ENCODE results near the gene TAPBPL.
"Not testable (repeated sequence)": the region's sequence is repeated elsewhere in the genome, so short reads cannot be mapped to it uniquely, and the experiment has no call there.

The TAPBPL gene

GRCh38 chr12:6462234-6462995, 10.6 kb downstream of the TAPBPL start:
- DNase-seq = no peak

GRCh38 chr12:6463216-6463615, 11.4 kb downstream of the TAPBPL start:
- no peak for DNase-seq

- DNase-seq = no peak
Measured at GRCh38 chr12:6463858-6464257, 12.0 kb downstream of the TAPBPL start.

DNA sequence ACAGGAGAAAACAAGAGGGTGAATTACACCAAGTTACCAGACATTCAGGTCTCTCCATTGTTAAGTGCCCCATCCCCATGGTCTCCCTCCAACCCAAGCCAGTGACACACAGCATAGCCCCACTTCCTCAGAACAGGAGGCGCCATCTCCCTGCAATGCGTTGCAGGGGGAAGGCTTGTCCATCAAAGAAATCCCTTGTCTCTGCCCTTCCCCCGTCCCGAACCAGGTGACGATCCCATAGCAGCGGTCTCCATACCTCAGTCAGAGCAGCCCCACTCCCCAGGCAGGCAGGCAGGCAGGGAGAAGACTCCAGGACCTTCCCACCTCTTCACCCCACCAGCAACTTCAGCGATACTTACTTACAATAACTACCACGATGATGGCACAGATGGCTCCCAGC, 12.7 kb downstream of the TAPBPL start:
- no peak for DNase-seq

- DNase-seq = peak in 16 of 51 donors; percentile 6 to 61 (median 32)
Measured at GRCh38 chr12:6465467-6466183, 13.8 kb downstream of the TAPBPL start.

GRCh38 chr12:6466184-6466573, 14.3 kb downstream of the TAPBPL start:
- no peak for DNase-seq

- not testable (repeated sequence) for DNase-seq
Measured at GRCh38 chr12:6466751-6467150, 14.9 kb downstream of the TAPBPL start.

DNA sequence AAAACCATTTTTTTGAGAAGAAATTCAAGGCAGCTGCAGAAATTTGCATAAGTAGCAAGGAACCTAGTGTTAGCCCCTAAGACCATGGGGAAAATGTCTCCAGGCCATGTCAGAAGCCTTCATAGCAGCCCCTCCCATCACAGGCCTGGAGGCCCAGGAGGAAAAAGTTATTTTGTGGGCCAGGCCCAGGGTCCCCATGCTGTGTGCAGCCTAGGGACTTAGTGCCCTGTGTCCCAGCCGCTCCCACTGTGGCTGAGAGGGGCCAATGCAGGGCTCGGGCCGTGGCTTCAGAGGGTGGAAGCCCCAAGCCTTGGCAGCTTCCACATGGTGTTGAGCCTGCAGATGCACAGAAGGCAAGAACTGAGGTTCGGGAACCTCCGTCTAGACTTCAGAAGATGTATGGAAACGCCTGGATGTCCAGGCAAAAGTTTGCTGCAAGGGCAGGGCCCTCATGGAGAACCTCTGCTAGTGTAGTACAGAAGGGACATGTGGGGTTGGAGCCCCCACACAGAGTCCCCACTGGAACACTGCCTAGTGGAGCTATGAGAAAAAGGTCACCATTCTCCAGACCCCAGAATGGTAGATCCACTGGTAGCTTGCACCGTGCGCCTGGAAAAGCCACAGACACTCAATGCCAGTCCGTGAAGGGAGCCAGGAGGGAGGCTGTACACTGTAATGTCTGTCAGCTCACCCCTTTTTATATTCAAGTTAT, 15.9 kb downstream of the TAPBPL start:
- DNase-seq = not testable (repeated sequence)

DNA sequence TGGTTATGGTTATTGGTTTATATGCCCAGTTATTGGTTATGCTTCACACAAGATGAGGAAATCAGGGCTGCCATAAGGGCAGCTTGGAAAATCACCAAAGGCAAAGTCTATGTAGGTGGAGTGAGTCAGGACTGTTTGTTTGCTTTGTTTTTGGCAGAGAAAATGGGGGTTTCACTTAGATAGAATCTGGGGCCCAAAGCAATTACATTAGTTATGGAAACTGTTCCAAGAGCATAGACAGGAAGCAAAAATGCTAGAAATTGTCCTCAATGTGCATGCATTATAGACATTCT, 16.4 kb downstream of the TAPBPL start:
- no peak for DNase-seq

DNA sequence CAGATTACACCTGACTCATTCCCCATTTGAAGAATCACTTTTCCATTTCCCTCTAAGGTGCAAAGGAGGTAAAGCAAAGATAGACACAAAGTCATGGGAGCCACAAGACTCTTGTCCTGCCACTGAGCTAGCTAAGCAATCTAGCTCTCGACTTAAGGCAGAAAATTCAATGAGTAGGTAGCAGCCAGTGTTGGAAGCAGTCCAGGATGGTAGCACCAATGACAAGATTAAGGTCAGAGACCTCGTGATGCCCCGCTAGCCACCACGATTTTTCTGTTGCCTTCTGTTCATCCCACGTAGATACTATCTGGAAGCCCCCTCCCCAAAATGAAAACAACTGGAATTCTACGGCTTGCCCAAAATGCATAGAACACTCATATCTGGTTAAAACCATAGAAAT, 17.2 kb downstream of the TAPBPL start:
- no peak for DNase-seq

DNA sequence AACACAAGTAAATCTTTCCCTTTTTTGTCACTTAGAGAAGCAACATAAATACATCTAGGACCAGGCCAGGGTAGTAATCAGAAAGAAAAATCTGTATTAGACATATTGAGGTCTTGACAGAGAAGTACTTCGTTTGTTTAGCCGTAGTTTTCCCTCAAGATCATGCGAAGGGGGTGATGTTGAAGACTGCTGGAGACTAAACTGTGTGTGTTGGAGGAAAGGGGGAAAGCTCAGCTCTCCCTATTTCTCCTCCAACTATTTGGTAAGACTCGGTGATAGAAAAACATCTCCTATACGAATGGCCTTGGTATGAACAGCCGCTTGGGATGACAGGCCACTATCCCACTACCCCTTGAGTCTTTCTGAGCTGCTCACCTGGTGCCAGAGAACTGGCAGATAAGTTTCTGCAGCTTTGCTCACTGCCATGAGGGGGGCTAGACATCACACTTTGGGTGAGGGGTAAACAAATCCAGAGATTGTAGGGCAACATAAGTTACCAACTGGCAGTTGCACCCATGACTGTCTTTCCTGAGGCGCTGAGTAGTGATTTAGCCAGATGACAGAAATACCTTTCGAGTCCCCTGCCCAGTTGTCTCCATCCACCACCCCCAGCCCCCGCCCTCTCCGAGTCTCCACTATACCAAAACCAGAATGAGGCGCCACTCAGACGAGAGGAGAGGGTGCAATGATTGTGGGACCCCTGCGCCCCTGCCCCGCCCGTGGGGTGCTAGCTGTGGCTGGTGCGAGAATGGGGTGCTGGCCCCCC, 17.9 kb downstream of the TAPBPL start:
- peak in 2 of 51 donors; percentile 43 to 50 for DNase-seq

- peak; percentile 86 to 100 (median 99) for DNase-seq
Measured at GRCh38 chr12:6470375-6471163, 18.7 kb downstream of the TAPBPL start, which contains the start of gene VAMP1. Gene VAMP1, minus strand, starts transcription at chr12:6470677. Its CDS starts 146 bp downstream, at chr12:6470531.

DNA sequence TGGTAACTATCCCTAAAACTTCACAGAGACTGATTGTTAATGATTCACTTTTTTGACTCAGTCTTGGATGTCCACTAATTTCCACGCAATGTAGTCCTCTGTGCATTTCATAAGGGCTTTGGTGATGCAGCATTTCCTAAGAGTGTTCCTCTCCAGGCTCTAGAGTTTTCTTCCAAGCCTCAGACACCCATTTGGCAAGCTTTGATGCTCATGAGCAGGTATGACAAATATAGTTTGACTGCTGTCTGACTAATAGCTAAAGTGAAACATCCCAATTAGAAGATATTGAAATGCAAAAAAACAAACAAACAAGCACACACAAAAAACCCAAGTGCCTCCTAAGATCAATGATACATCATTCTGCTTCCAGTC, 20.1 kb downstream of the TAPBPL start:
- DNase-seq = no peak

DNA sequence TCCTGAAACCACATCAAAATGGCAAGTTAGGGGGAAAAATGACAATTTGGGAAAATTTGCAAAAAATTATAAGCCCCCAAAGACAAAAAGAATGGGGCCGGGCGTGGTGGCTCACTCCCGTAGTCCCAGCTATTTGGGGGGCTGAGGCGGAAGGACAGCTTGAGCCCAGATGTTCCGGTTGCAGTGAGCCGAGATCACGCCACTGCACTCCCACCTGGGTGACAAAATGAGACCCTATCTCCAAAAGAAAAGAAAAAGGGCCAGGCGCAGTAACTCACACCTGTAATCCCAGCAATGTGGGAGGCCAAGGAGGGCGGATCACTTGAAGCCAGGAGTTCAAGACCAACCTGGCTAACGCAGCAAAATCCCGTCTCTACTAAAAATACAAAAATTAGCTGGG, 20.6 kb downstream of the TAPBPL start:
- no peak for DNase-seq

GRCh38 chr12:6475233-6475975, 23.6 kb downstream of the TAPBPL start:
- DNase-seq = not testable (repeated sequence)

DNA sequence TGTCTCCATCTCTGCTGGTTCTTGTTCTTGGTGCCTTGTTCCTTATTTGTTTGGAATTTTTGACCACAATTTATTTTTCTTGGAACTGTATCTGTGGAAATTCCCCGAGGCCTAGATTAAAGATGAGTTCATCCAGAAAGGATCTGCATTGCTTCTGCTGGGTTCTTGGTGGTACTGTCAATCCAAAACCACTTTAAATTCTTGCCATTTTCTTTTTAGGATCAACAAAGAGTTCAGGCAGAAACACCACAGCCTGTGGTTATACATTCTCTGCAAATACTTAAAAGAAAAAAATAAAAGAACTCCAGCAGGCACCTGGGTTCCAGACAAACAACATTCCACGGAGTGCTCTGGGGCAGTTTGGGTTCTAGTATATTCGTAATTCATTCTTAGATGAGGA, 24.6 kb downstream of the TAPBPL start:
- no peak for DNase-seq

DNA sequence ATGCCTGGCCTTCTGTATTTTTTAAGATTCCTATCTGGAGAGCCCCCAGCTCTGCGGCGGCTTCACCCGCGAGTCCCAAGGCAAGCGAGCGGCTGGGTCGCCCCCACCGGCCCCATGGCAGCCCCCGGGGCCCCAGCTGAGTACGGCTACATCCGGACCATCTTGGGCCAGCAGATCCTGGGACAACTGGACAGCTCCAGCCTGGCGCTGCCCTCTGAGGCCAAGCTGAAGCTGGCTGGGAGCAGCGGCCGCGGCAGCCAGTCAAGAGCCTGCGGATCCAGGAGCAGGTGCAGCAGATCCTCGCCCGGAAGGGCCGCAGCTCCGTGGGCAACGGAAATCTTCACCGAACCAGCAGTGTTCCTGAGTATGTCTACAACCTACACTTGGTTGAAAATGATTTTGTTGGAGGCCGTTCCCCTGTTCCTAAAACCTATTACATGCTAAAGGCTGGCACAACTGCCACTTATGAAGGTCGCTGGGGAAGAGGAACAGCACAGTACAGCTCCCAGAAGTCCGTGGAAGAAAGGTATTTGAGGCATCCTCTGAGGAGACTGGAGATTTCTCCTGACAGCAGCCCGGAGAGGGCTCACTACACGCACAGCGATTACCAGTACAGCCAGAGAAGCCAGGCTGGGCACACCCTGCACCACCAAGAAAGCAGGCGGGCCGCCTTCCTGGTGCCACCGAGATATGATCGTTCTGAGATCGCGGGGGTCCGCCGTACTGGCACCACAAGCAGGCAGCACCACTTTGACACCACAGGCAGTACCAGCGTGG, 25.9 kb downstream of the TAPBPL start:
- not testable (repeated sequence) for DNase-seq

GRCh38 chr12:6478416-6478815, 26.6 kb downstream of the TAPBPL start:
- no peak for DNase-seq

GRCh38 chr12:6488240-6488639, 36.4 kb downstream of the TAPBPL start:
- DNase-seq = no peak
